ENCODE data around the gene CCR5.
"Not testable (repeated sequence)": the region's sequence is repeated elsewhere in the genome, so short reads cannot be mapped to it uniquely, and the experiment has no call there.

Gene CCR5

DNA sequence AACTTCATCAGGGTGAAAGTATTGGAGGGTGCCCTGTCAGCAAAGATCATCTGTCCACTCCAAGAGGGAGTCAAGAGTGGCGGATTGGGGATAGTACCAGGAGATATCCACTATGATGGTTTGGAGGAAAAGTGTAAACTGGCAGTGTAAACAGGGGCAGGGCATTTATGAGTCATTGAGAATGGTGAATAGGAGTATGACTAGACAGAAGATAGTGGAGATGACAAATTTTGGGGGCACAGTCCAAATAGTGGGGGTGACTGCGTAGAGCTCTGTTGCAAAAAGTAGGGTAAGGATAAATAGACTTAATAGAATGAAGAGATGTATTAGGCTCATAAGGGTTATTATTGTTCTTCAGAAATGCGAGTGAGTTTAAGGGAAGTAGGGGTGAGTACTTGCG lies 18.1 kb downstream of the CCR5 start:
- DNase-seq = not testable (repeated sequence)

GRCh38 chr3:46389306-46389705 lies 18.6 kb downstream of the CCR5 start:
- DNase-seq = no peak

DNA sequence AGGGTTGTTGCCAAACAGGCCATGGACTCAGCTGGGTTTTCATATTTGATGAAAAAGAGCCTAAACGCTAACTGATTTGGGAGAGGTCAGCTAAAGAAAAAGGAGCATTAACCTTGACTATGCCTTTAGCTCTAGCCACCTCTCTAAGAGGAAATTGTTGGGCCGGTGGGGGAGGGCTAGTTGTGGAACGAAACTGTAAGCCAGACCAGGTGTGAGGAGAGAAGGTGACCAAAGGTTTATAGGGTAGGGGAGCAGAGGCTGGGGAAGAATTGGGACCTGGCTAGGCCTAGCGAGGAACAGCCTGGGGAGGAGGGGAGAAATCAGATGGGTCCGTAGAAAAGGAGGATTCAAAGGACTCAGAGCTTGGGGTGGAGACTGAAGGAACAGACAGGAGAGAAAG lies 20.8 kb downstream of the CCR5 start:
- not testable (repeated sequence) for DNase-seq

GRCh38 chr3:46393011-46393410 lies 22.3 kb downstream of the CCR5 start:
- no peak for DNase-seq

DNA sequence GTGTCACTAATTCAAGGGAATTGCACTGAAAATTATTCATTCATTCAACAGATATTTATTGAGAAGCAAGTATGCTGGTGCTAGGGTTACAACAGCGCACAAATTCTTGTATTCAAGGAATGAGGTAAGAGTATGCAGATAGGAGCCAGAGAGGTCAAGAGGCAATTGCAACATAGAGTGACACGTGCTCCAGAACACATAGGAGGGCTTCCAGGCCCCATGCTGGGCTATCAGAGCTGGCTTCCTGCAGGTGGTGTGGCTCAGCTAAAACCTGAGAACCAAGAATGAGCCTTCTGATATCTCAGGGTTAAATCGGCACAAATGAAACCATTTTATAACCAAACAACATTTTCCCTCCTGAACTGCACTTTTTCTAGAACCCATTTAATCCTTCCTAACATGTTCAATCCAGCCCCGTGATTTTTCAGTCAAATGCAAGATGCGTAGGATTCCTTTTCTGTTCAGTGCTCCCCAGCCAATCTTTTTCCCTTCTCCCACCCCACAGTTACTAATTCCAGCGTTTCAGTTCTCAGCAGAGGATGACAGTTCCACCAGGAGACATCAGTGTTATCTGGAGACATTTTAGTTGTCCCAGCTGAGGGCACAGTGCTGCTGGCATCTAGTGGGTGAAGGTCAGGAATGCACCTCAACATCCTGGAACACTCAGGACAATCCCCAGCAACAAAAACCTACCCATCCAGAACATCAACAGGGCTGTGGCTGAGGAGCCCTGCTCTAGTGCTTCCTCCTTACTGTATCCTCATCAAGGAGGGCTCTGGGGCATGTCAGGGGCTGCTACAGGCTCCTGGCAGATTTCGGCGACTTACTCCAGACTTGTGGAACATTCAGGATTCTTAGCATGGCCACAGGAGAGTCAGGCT lies 23.0 kb downstream of the CCR5 start:
- DNase-seq = no peak

DNA sequence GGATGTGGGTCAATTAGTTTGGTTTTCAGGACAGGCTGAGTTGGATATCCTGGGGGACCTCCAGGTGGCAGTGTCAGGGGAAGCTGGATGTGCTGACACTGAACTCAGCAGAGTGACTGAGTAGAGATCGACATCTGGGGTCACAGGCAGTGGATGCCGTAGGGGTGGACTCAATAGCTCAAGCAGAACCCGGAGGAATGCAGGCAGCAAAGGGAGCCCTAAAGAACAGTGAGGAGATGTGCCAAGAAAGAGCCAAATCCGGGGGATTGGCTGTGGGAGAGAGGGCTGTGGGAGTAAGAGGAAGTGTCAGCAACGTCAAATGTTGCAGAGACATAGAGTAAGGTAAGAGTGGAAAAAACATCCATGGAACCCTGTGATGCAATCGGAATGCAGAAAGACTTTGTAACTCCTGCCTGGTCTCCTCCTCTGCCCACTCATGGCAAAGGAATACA lies 24.5 kb downstream of the CCR5 start:
- DNase-seq = no peak

- DNase-seq = no peak
Observed at GRCh38 chr3:46395766-46396530, 25.2 kb downstream of the CCR5 start.

GRCh38 chr3:46397111-46397510 lies 26.4 kb downstream of the CCR5 start:
- no peak for DNase-seq

DNA sequence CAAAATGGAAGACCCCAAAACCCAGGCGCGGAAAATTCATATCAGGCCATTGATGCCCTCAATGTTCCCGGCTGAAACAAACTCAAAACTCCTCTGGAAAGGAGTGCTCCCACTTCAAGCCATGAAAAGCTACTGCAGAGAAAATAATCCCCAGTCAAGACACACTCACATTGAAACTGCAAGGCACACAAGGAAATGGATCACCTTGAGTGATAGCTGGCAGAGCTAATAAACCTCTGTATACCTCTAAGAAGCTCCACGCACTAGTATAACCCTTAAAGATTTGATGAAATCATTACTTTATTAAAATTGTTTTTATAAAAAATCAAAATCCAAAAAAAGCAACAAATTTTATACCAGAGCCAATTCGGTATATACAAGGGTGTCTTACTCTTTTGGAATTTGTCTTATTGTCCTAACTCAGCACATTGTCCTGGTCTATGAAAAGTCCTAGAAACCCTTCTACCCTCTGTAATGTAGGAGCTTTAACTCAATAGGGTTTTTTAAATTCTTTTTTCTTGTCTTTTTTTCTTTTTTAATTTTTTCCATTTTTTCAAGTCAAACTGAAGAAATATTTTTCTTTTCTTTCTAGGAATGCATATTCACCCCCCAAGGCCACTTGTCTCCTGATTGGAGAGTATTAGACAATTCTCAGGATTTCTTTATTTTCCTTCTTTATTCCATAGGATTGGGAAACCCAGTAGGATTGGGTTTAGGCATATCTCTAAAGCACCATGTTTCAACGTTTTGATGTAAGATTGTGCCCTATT lies 27.6 kb downstream of the CCR5 start:
- DNase-seq = no peak

DNA sequence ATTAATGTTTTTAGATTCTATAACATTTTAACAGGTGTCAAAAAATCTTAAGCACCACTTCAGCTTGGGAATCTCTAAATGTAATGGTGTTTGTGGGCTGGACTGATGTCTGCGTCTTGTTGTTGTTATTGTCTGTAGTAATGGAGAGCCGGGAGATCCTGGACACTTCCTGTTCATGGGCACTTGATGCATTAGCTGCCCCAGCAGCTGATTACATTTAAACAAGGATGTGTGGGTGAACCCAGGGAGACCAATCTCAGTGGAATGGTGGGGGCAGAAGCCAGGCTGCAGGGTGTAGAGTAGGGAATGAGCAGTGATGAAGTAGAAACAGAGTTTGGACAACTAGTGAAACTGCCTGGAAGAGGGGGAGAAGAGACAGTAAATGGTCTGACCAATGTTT lies 28.4 kb downstream of the CCR5 start:
- DNase-seq = no peak

DNA sequence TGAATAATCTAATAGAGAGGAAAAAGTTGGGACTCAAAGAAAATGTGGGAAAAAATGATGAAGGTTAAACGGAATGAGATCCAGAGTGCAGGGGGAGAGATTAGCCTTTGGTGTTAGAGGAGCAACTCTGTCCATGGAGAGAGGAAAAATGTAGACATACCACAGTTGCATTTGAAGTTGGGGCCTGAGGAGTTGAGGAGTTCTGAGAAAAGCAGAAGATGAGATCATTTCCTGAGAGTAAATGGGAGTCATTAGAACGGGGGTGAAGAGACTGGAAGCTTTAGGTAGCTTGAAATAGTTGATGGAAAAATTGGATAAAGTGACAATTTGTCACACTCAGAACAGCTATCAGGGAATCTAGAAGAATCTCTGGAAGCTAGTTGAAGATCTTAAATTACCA lies 28.8 kb downstream of the CCR5 start:
- DNase-seq = no peak

GRCh38 chr3:46400000-46400734 lies 29.4 kb downstream of the CCR5 start:
- no peak for DNase-seq

- DNase-seq = no peak
Observed at GRCh38 chr3:46400846-46401245, 30.1 kb downstream of the CCR5 start.

DNA sequence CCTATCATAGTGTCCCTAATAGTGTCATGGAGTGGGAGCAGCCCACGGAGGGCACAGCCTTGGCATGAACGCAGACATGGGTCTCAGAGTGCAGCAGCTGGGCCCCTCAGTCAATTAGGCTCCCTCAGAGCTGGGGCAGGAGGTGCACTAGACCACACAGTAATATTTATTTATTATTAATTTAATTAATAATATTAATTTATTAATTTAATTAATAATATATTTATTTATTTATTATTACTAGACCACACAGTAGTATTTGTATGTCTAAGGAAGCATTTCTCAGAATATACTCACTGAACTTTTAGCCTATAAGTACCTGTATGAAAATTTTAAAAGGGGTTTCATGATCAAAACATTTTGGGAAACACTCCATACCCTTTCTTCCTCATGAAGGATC lies 30.8 kb downstream of the CCR5 start:
- DNase-seq = no peak

DNA sequence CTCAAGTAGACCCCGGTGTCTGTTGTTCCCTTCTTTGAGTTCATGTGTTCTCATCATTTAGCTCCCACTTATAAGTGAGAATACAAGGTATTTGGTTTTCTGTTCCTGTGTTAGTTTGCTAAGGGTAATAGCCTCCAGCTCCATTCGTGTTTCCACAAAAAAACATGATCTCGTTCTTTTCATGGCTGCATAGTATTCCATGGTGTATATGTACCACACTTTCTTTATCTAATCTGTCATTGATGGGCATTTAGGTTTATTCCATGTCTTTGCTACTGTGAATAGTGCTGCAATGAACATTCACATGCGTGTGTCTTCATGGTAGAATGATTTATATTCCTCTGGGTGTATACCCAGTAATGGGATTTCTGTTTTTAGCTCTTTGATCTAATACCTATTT lies 32.2 kb downstream of the CCR5 start:
- not testable (repeated sequence) for DNase-seq

- no peak for DNase-seq
Observed at GRCh38 chr3:46405301-46406019, 34.7 kb downstream of the CCR5 start.

- DNase-seq = no peak
Observed at GRCh38 chr3:46406443-46406787, 35.7 kb downstream of the CCR5 start.

- no peak for DNase-seq
Observed at GRCh38 chr3:46406788-46407611, 36.3 kb downstream of the CCR5 start, which contains the start of the genes CCR5AS and CCRL2. Gene CCR5AS, minus strand, starts transcription at chr3:46407066. Gene CCRL2, plus strand, starts transcription at chr3:46407259. Its CDS starts 821 bp downstream, at chr3:46408080.

DNA sequence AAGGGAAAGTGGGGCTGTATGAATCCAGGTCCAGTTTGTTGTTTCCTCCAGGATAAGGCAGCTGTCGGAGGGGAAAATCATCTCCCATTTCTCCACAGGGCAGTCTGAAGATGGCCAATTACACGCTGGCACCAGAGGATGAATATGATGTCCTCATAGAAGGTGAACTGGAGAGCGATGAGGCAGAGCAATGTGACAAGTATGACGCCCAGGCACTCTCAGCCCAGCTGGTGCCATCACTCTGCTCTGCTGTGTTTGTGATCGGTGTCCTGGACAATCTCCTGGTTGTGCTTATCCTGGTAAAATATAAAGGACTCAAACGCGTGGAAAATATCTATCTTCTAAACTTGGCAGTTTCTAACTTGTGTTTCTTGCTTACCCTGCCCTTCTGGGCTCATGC lies 37.2 kb downstream of the CCR5 start:
- DNase-seq = no peak

- DNase-seq = no peak
Observed at GRCh38 chr3:46408853-46409252, 38.1 kb downstream of the CCR5 start.
